Neural cell (in vitro differentiated cells): ENCODE data around the gene NAGS. TPM values are rescaled to one million over a fixed set of nuclear protein-coding genes. Genes with fewer than 3 reads are reported as not detected.

Experiments
- H2AFZ ChIP-seq: fragments of 200-600, 300-800 bp; sonication (generic), shearing (Covaris generic); 2 replicates; pipeline ENCODE4 v1.6.0; 2014; ENCODE audit warnings: low read depth, mild to moderate bottlenecking, antibody characterized with exemption, low read length, moderate library complexity
- H3F3A ChIP-seq: fragments of 200-600 bp; shearing (Covaris generic); 2 replicates; pipeline ENCODE4 v1.6.1; 2016; ENCODE audit warnings: mild to moderate bottlenecking, moderate library complexity, mixed read lengths, antibody characterized with exemption, low read length; ENCODE audit not compliant: insufficient read depth, poor library complexity, severe bottlenecking
- H3K27ac ChIP-seq: fragments of 200-600, 300-800 bp; sonication (generic), shearing (Covaris generic); 2 replicates; pipeline ENCODE4 v1.5.1; 2014; ENCODE audit warnings: mild to moderate bottlenecking, low read length, moderate library complexity
- H3K27me3 ChIP-seq: fragments of 300-800, 200-600 bp; sonication (generic), shearing (Covaris generic); 2 replicates; pipeline ENCODE4 v1.6.0; 2014; ENCODE audit warnings: mild to moderate bottlenecking, low read depth, low read length, moderate library complexity; ENCODE audit not compliant: insufficient read depth
- H3K36me3 ChIP-seq: fragments of 300-800, 200-600 bp; sonication (generic), shearing (Covaris generic); 2 replicates; pipeline ENCODE4 v1.5.1; 2014; ENCODE audit warnings: mild to moderate bottlenecking, antibody characterized with exemption, low read length, moderate library complexity; ENCODE audit not compliant: insufficient read depth
- H3K4me2 ChIP-seq: fragments of 300-800, 200-600 bp; sonication (generic), shearing (Covaris generic); 2 replicates; pipeline ENCODE4 v1.6.0; 2014; ENCODE audit warnings: mild to moderate bottlenecking, low read length
- H3K4me3 ChIP-seq: fragments of 300-800, 200-600 bp; sonication (generic), shearing (Covaris generic); 2 replicates; pipeline ENCODE4 v1.5.1; 2014; ENCODE audit warnings: mild to moderate bottlenecking, low read length, moderate library complexity
- H3K79me2 ChIP-seq: fragments of 200-600 bp; shearing (Covaris generic); replicated peaks from 2 replicates; pipeline ENCODE4 v1.6.0; 2014; ENCODE audit warnings: mild to moderate bottlenecking, low read length, moderate library complexity; ENCODE audit not compliant: insufficient read depth
- H3K9ac ChIP-seq: fragments of 300-800, 200-600 bp; sonication (generic), shearing (Covaris generic); 2 replicates; pipeline ENCODE4 v1.6.1; 2016; ENCODE audit warnings: mild to moderate bottlenecking, low read length, mixed read lengths
- H3K9me2 ChIP-seq: fragments of 200-600 bp; shearing (Covaris generic); 2 replicates; pipeline ENCODE4 v1.6.1; 2016; ENCODE audit warnings: mild to moderate bottlenecking, low read length, mixed read lengths; ENCODE audit not compliant: insufficient read depth
- H3K9me3 ChIP-seq: fragments of 200-600, 300-800 bp; sonication (generic), shearing (Covaris generic); 2 replicates; pipeline ENCODE4 v1.6.1; 2016; ENCODE audit warnings: mild to moderate bottlenecking, mixed run types, low read length, moderate library complexity, mixed read lengths
- H4K20me1 ChIP-seq: fragments of 200-600 bp; shearing (Covaris generic); 2 replicates; pipeline ENCODE4 v1.6.1; 2016; ENCODE audit warnings: mild to moderate bottlenecking, mixed run types; ENCODE audit not compliant: insufficient read depth
- EP300 ChIP-seq: fragments of 450-650 bp; conservative IDR thresholded peaks from 2 replicates; pipeline ENCODE4 v1.6.1; 2014; ENCODE audit warnings: antibody characterized with exemption, mild to moderate bottlenecking, moderate library complexity; ENCODE audit not compliant: poor library complexity, severe bottlenecking
- EZH2 ChIP-seq: fragments of 200-600, 300-800 bp; shearing (Covaris generic), sonication (generic); IDR thresholded peaks from 2 replicates; pipeline ENCODE4 v1.6.1; 2014; ENCODE audit warnings: antibody characterized with exemption, low read length, borderline replicate concordance, mild to moderate bottlenecking; ENCODE audit not compliant: insufficient read depth, poor library complexity, severe bottlenecking
- MXI1 ChIP-seq: fragments of 450-650 bp; conservative IDR thresholded peaks from 2 replicates; pipeline ENCODE4 v1.6.1; 2014; ENCODE audit warnings: antibody characterized with exemption, mild to moderate bottlenecking; ENCODE audit not compliant: poor library complexity, severe bottlenecking
- POLR2AphosphoS5 ChIP-seq: IDR thresholded peaks from 2 replicates; pipeline ENCODE4 v1.6.1; 2012
- RAD21 ChIP-seq: fragments of 450-650 bp; conservative IDR thresholded peaks from 2 replicates; pipeline ENCODE4 v1.6.1; 2014; ENCODE audit warnings: antibody characterized with exemption, mild to moderate bottlenecking, moderate library complexity
- SMC3 ChIP-seq: fragments of 450-650 bp; conservative IDR thresholded peaks from 2 replicates; pipeline ENCODE4 v1.6.1; 2014; ENCODE audit warnings: antibody characterized with exemption, mild to moderate bottlenecking, moderate library complexity; ENCODE audit not compliant: poor library complexity
- TAF1 ChIP-seq: IDR thresholded peaks from 2 replicates; pipeline ENCODE4 v1.6.1; 2012; ENCODE audit warnings: low read depth
- polyA plus RNA-seq: library from polyadenylated mRNA; depleted of rRNA; stranded (reverse); fragments of >200 nt; gene quantifications from 2 replicates; pipeline ENCODE4 v1.2.3, GENCODE V29; 2014
- TF ChIP-seq, protein P1 (sequence below): IDR thresholded peaks from 2 replicates; pipeline ENCODE4 v1.6.1; 2012; ENCODE audit warnings: borderline replicate concordance
- TF ChIP-seq, protein P2 (sequence below): fragments of 450-650 bp; IDR thresholded peaks from 2 replicates; pipeline ENCODE4 v1.5.1; 2014; ENCODE audit warnings: antibody characterized with exemption, mild to moderate bottlenecking, moderate library complexity; ENCODE audit not compliant: poor library complexity, severe bottlenecking

The NAGS gene
- polyA plus RNA-seq, 1 donor from 2014 or later = not detected

DNA sequence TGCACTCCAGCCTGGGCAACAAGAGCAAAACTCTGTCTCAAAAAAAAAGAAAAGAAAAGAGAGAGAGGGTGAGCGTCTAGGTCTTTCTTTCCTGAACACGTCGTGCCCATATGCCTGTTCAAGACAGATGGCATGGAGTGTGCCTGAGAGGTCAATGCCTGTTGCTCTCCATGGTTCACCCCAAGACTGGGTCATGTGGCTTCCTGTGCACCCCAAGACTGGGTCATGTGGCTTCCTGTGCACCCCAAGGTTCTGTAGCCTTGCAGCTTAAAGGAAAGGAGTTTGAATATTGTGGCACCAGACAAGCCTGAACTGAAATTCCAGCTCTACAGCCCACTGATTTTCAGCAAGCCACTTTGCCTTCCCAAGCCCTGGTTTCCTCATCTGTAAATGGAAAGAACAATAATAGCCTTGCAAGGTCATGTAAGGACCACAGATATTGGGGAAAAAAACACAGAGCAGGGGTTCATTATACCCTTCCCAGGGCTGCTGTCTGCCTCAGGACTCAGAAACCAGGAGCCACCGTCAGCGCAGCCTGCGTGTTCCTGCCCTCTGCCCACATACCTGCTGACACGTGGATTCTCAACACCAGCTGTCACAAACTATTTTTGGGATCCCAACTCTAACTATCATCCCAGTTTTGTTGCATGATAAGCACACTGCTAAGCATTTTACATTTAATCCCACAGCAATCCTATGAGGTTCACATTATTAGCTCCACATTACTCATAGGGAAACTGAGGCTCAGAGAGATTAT lies 18.0 kb upstream of the NAGS start:
- TF ChIP-seq POLR2AphosphoS5 = no peak
- TF ChIP-seq EZH2 = no peak
- TF ChIP-seq, protein P1, sequence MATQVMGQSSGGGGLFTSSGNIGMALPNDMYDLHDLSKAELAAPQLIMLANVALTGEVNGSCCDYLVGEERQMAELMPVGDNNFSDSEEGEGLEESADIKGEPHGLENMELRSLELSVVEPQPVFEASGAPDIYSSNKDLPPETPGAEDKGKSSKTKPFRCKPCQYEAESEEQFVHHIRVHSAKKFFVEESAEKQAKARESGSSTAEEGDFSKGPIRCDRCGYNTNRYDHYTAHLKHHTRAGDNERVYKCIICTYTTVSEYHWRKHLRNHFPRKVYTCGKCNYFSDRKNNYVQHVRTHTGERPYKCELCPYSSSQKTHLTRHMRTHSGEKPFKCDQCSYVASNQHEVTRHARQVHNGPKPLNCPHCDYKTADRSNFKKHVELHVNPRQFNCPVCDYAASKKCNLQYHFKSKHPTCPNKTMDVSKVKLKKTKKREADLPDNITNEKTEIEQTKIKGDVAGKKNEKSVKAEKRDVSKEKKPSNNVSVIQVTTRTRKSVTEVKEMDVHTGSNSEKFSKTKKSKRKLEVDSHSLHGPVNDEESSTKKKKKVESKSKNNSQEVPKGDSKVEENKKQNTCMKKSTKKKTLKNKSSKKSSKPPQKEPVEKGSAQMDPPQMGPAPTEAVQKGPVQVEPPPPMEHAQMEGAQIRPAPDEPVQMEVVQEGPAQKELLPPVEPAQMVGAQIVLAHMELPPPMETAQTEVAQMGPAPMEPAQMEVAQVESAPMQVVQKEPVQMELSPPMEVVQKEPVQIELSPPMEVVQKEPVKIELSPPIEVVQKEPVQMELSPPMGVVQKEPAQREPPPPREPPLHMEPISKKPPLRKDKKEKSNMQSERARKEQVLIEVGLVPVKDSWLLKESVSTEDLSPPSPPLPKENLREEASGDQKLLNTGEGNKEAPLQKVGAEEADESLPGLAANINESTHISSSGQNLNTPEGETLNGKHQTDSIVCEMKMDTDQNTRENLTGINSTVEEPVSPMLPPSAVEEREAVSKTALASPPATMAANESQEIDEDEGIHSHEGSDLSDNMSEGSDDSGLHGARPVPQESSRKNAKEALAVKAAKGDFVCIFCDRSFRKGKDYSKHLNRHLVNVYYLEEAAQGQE = no peak
- no peak for TF ChIP-seq TAF1
- no peak for TF ChIP-seq EP300
- TF ChIP-seq RAD21 = no peak
- TF ChIP-seq, protein P2, sequence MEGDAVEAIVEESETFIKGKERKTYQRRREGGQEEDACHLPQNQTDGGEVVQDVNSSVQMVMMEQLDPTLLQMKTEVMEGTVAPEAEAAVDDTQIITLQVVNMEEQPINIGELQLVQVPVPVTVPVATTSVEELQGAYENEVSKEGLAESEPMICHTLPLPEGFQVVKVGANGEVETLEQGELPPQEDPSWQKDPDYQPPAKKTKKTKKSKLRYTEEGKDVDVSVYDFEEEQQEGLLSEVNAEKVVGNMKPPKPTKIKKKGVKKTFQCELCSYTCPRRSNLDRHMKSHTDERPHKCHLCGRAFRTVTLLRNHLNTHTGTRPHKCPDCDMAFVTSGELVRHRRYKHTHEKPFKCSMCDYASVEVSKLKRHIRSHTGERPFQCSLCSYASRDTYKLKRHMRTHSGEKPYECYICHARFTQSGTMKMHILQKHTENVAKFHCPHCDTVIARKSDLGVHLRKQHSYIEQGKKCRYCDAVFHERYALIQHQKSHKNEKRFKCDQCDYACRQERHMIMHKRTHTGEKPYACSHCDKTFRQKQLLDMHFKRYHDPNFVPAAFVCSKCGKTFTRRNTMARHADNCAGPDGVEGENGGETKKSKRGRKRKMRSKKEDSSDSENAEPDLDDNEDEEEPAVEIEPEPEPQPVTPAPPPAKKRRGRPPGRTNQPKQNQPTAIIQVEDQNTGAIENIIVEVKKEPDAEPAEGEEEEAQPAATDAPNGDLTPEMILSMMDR = no peak
- TF ChIP-seq SMC3 = no peak
- no peak for TF ChIP-seq MXI1
- H4K20me1 ChIP-seq = no peaks in the 10 kb centered on the region
- peaks cover 27% of the 10 kb centered on the region for H3K27me3 ChIP-seq
- no peak overlapping the region for H3K4me3 ChIP-seq
- no peak overlapping the region for H3K27ac ChIP-seq
- H3K9ac ChIP-seq = no peak overlapping the region
- H3K4me2 ChIP-seq = no peak overlapping the region
- no peak overlapping the region for H2AFZ ChIP-seq
- no peaks in the 10 kb centered on the region for H3K9me3 ChIP-seq
- no peaks in the 10 kb centered on the region for H3K9me2 ChIP-seq
- no peaks in the 10 kb centered on the region for H3K36me3 ChIP-seq
- no peaks in the 10 kb centered on the region for H3K79me2 ChIP-seq
- no peaks in the 10 kb centered on the region for H3F3A ChIP-seq

DNA sequence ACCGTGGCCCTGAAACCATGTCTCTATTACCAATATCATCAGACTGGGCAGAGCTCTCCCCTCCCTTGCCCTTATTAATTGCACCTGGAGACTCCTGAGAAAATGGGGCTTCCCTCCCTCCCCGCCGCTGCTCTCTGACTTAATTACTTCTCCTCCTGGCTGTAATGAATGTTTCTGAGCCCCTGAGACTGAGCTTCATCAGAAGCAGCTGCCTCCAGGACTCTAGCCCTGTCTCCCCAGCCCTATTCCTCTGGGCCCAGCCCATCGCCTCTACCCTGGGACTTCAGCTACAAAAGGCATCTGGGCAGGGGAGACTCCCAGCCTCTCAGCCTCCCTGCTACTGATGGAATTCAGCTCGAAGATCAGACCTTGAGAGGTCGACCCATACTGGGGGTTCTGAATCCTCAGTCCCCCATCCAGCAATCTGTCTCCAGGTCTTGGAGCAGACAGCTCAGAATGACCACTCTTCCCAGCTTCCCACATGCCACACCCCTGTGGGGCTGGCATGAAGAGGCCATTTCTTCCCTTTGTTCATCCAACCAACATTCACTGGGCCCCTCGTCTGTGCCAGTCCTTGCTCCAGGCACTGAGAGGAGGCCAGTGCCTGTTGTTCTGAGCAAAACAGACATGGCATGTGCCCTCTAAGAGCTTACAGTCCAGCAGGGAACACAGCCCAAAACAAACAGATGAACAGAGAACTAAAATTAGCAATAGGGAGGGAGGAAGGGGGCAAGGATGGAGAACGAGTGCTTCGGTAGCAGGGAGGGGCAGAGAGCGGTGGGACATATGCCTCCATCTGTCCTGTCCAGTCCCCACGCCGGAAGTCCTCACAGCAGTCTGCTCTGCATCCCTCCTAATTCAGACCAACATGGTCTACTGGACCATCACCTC lies 17.0 kb upstream of the NAGS start:
- Histone ChIP-seq H3K27me3 (peaks cover 23% of the 10 kb centered on the region), H3K36me3 (no peaks in the 10 kb centered on the region), H4K20me1 (no peaks in the 10 kb centered on the region), H3K79me2 (no peaks in the 10 kb centered on the region), H3K9ac (no peak overlapping the region), H3F3A (no peaks in the 10 kb centered on the region), H3K9me2 (no peaks in the 10 kb centered on the region), H3K27ac (no peak overlapping the region), H3K4me3 (no peak overlapping the region), H3K9me3 (no peaks in the 10 kb centered on the region), H3K4me2 (no peak overlapping the region), H2AFZ (no peak overlapping the region)
- no peak for TF ChIP-seq RAD21
- TF ChIP-seq, protein P1 = no peak
- TF ChIP-seq MXI1 = no peak
- TF ChIP-seq SMC3 = no peak
